ENCODE results near the gene SCG5. TPM values are rescaled to one million over a fixed set of nuclear protein-coding genes. Genes with fewer than 3 reads are reported as not detected.

Gene SCG5

GRCh38 chr15:32746116-32746857, 104.8 kb downstream of the SCG5 start:
- Histone ChIP-seq H3K23ac (ENCODE audit: low read length in 2 of 2) (no peak overlapping the region), H4K91ac (ENCODE audit: low read length) (no peak overlapping the region), H2BK12ac (ENCODE audit: low read length in 2 of 2) (no peak overlapping the region), H3K4ac (ENCODE audit: low read depth in 1 of 2, low read length in 2 of 2) (no peak overlapping the region), H3K27me3 (ENCODE audit: control insufficient read depth in 1 of 2, insufficient read depth in 1 of 2, low read length in 2 of 2) (no peaks in the 10 kb centered on the region), H2AFZ (ENCODE audit: low read depth, low read length) (no peak overlapping the region), H3K4me1 (ENCODE audit: control insufficient read depth, insufficient read depth, low read depth, low read length) (peaks cover 2% of the 10 kb centered on the region), H3K18ac (ENCODE audit: low read depth in 1 of 2, low read length in 2 of 2) (no peak overlapping the region), H4K8ac (ENCODE audit: low read length) (no peak overlapping the region), H3K9me3 (ENCODE audit: control insufficient read depth, low read length) (no peaks in the 10 kb centered on the region), H3K79me1 (replicated peaks; ENCODE audit: low read length, poor library complexity, severe bottlenecking) (no peaks in the 10 kb centered on the region), H2AK5ac (ENCODE audit: low read length, severe bottlenecking) (no peak overlapping the region), H3K4me2 (ENCODE audit: low read length, poor library complexity, severe bottlenecking) (no peak overlapping the region), H3K27ac (ENCODE audit: low read length, poor library complexity, severe bottlenecking) (no peak overlapping the region), H3K9ac (ENCODE audit: low read length) (no peak overlapping the region), H2BK5ac (ENCODE audit: low read depth, low read length, poor library complexity, severe bottlenecking) (no peak overlapping the region), H2BK15ac (ENCODE audit: low read depth, poor library complexity, severe bottlenecking) (no peak overlapping the region), H3K14ac (ENCODE audit: low read length in 2 of 2) (no peak overlapping the region), H3K4me3 (ENCODE audit: insufficient read depth in 1 of 2, low read depth in 1 of 2, low read length in 2 of 2) (no peak overlapping the region), H3K36me3 (ENCODE audit: control insufficient read depth in 1 of 2, insufficient read depth in 2 of 2, low read depth in 1 of 2, low read length in 2 of 2) (no peaks in the 10 kb centered on the region), H2BK120ac (ENCODE audit: low read depth, low read length) (no peak overlapping the region)
- DNase-seq: no peak
- WGBS: 93% methylated on average over 3 of the region's 4 CpGs

Small RNA genes within 50 kb of the gene (small RNA-seq; reads per million reads assigned to genes)
- not detected for gene RN7SL286P (ENCODE audit: low read depth)
